DND-41 (cell line): ENCODE data around the gene PIAS1.

ENCODE experiments used
- EZH2 ChIP-seq: IDR thresholded peaks from 3 replicates; pipeline ENCODE4 v1.6.1; 2012; ENCODE audit warnings: borderline replicate concordance, low read depth, mild to moderate bottlenecking, moderate library complexity, low read length, inconsistent platforms; ENCODE audit not compliant: severe bottlenecking
- TF ChIP-seq, protein P1 (sequence below): IDR thresholded peaks from 2 replicates; pipeline ENCODE4 v1.5.1; 2012; ENCODE audit warnings: borderline replicate concordance, low read length, moderate library complexity, mild to moderate bottlenecking; ENCODE audit not compliant: poor library complexity, severe bottlenecking; ENCODE audit errors: extremely low read depth

DNA sequence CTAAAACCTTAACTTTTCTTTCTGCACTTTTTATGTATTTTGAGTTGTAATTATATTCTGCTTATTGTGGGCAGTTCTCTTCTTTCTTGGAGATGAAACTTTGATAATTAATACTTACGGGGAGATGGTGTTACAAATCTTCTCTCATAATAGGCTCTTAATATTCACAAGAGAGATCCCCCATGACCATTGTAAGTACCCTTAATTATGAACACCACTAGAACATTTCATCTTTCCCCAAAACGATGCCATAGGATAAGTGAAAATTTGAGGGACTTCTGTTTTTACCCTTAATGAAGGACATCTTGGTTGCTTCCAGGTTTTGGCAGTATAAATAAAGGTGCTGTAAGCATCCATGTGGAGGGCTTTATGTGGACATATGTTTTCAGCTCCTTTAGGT lies 60.7 kb downstream of the PIAS1 start:
- TF ChIP-seq, protein P1, sequence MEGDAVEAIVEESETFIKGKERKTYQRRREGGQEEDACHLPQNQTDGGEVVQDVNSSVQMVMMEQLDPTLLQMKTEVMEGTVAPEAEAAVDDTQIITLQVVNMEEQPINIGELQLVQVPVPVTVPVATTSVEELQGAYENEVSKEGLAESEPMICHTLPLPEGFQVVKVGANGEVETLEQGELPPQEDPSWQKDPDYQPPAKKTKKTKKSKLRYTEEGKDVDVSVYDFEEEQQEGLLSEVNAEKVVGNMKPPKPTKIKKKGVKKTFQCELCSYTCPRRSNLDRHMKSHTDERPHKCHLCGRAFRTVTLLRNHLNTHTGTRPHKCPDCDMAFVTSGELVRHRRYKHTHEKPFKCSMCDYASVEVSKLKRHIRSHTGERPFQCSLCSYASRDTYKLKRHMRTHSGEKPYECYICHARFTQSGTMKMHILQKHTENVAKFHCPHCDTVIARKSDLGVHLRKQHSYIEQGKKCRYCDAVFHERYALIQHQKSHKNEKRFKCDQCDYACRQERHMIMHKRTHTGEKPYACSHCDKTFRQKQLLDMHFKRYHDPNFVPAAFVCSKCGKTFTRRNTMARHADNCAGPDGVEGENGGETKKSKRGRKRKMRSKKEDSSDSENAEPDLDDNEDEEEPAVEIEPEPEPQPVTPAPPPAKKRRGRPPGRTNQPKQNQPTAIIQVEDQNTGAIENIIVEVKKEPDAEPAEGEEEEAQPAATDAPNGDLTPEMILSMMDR = no peak
- no peak for TF ChIP-seq EZH2
